ENCODE measurements around the gene CDHR3. TPM values are rescaled to one million over a fixed set of nuclear protein-coding genes. Genes with fewer than 3 reads are reported as not detected.
A peak's percentile ranks its signal among the peaks of the same experiment; 100 is the strongest.

CDHR3 gene
- total and polyA plus RNA-seq, 9 of the 15 experiments (the other 6 are each of a cell fraction or from before 2014, with no cell fraction given) = 0.03 to 0.66 (median 0.24) TPM; not detected in 1

DNA sequence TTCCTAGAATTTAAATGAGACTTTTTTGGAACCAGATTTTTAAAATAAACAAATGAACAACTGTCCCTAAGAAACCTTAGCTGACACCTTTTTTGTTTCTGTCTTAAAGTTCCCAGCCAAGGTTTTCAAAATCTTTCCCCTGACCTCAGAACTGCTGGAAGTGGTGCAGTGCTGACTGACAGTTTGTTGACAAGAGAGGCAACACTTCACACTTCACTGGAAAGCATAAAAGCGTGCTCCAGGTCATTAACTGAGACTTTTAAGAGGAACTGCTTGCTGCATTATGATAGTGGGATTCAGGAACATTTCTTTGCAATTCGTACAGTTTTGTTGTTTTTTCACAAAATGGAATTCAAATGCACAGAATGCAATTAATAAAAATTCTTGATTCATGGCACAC lies 112.9 kb downstream of the CDHR3 start (continued):
- no peak for TF ChIP-seq PBX2 (CRISPR knock-in tag; IDR thresholded peaks at IDR 0.05; ENCODE audit: low read depth)
- peak; percentile 81 for TF ChIP-seq PBX2 (tag; conservative IDR thresholded peaks at IDR 0.05; ENCODE audit: low read depth)
- TF ChIP-seq IRF2 (CRISPR knock-in tag; IDR thresholded peaks at IDR 0.05) = no peak
- no peak for TF ChIP-seq SMC3 (conservative IDR thresholded peaks at IDR 0.05; ENCODE audit: insufficient read depth, low read depth, low read length)
- no peak for TF ChIP-seq PURB (CRISPR knock-in tag; IDR thresholded peaks at IDR 0.05; ENCODE audit: low read depth)
- TF ChIP-seq, protein P1, sequence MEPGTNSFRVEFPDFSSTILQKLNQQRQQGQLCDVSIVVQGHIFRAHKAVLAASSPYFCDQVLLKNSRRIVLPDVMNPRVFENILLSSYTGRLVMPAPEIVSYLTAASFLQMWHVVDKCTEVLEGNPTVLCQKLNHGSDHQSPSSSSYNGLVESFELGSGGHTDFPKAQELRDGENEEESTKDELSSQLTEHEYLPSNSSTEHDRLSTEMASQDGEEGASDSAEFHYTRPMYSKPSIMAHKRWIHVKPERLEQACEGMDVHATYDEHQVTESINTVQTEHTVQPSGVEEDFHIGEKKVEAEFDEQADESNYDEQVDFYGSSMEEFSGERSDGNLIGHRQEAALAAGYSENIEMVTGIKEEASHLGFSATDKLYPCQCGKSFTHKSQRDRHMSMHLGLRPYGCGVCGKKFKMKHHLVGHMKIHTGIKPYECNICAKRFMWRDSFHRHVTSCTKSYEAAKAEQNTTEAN (CRISPR knock-in tag; IDR thresholded peaks at IDR 0.05) = no peak
- TF ChIP-seq BHLHE40 (IDR thresholded peaks at IDR 0.05; ENCODE audit: low read length) = peak; percentile 63; the same call in 1 of the 2 replicates
- no peak for TF ChIP-seq CREBBP (IDR thresholded peaks at IDR 0.05; ENCODE audit: low read depth, low read length)
- TF ChIP-seq YY1 (IDR thresholded peaks at IDR 0.05; ENCODE audit: borderline replicate concordance in 1 of 3, control insufficient read depth in 1 of 3, extremely low read depth in 1 of 3, insufficient read depth in 3 of 3, insufficient read length in 1 of 3, insufficient replicate concordance in 2 of 3, low read depth in 1 of 3, low read length in 2 of 3) = no peak
- TF ChIP-seq, protein P2, sequence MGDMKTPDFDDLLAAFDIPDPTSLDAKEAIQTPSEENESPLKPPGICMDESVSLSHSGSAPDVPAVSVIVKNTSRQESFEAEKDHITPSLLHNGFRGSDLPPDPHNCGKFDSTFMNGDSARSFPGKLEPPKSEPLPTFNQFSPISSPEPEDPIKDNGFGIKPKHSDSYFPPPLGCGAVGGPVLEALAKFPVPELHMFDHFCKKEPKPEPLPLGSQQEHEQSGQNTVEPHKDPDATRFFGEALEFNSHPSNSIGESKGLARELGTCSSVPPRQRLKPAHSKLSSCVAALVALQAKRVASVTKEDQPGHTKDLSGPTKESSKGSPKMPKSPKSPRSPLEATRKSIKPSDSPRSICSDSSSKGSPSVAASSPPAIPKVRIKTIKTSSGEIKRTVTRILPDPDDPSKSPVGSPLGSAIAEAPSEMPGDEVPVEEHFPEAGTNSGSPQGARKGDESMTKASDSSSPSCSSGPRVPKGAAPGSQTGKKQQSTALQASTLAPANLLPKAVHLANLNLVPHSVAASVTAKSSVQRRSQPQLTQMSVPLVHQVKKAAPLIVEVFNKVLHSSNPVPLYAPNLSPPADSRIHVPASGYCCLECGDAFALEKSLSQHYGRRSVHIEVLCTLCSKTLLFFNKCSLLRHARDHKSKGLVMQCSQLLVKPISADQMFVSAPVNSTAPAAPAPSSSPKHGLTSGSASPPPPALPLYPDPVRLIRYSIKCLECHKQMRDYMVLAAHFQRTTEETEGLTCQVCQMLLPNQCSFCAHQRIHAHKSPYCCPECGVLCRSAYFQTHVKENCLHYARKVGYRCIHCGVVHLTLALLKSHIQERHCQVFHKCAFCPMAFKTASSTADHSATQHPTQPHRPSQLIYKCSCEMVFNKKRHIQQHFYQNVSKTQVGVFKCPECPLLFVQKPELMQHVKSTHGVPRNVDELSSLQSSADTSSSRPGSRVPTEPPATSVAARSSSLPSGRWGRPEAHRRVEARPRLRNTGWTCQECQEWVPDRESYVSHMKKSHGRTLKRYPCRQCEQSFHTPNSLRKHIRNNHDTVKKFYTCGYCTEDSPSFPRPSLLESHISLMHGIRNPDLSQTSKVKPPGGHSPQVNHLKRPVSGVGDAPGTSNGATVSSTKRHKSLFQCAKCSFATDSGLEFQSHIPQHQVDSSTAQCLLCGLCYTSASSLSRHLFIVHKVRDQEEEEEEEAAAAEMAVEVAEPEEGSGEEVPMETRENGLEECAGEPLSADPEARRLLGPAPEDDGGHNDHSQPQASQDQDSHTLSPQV (IDR thresholded peaks at IDR 0.05) = no peak
- no peak for TF ChIP-seq TRIM24 (IDR thresholded peaks at IDR 0.05)
- TF ChIP-seq MAZ (CRISPR knock-in tag; conservative IDR thresholded peaks at IDR 0.05 in 1 of 2, IDR thresholded peaks at IDR 0.05 in 1 of 2) = 0 out of 4 replicates have a peak, but pooled peaks of 1 of the 2 experiments have one; percentile 29
- 0 out of 2 replicates have a peak, but pooled peaks have one; percentile 34 for TF ChIP-seq RNF2 (IDR thresholded peaks at IDR 0.05)
- TF ChIP-seq MEIS2 (IDR thresholded peaks at IDR 0.05; ENCODE audit: partially characterized antibody) = peak; percentile 91
- TF ChIP-seq HES1 (IDR thresholded peaks at IDR 0.05; ENCODE audit: low read depth) = peak; percentile 75
- no peak for TF ChIP-seq HDGF (IDR thresholded peaks at IDR 0.05)
- TF ChIP-seq, protein P3, sequence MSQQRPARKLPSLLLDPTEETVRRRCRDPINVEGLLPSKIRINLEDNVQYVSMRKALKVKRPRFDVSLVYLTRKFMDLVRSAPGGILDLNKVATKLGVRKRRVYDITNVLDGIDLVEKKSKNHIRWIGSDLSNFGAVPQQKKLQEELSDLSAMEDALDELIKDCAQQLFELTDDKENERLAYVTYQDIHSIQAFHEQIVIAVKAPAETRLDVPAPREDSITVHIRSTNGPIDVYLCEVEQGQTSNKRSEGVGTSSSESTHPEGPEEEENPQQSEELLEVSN (IDR thresholded peaks at IDR 0.05; ENCODE audit: borderline replicate concordance in 1 of 2, extremely low read depth in 1 of 2, insufficient read depth in 1 of 2, insufficient read length in 1 of 2, low read depth in 1 of 2, low read length in 1 of 2, poor library complexity in 1 of 2, severe bottlenecking in 1 of 2) = no peak

Data from K562 (cell line).